SK-N-MC (cell line): Measurements from ENCODE around the gene TSGA10IP.

ENCODE experiments used
- EZH2 ChIP-seq: fragments of 200-600 bp; sonication (generic); IDR thresholded peaks from one replicate; pipeline ENCODE4 v1.6.1; 2017; ENCODE audit warnings: antibody characterized with exemption
- FOXP2 ChIP-seq: optimal IDR thresholded peaks from 2 replicates; pipeline ENCODE3; 2011; ENCODE audit warnings: mild to moderate bottlenecking, moderate library complexity; ENCODE audit not compliant: insufficient read depth; ENCODE audit errors: extremely low read length, control extremely low read depth
- POLR2AphosphoS5 ChIP-seq: IDR thresholded peaks from 2 replicates; pipeline ENCODE4 v1.6.1; 2012; ENCODE audit warnings: mild to moderate bottlenecking, low read depth, low read length, borderline replicate concordance

GRCh38 chr11:65922565-65922964 is 22.7 kb upstream of the TSGA10IP start:
- no peak for TF ChIP-seq EZH2
- no peak for TF ChIP-seq POLR2AphosphoS5
- TF ChIP-seq FOXP2, result no peak
